GM23248 (cell line): Measurements from ENCODE around the gene ANKRD50. TPM values are rescaled to one million over a fixed set of nuclear protein-coding genes. Genes with fewer than 3 reads are reported as not detected.

Source experiments
- DNase-seq: peaks from one replicate; pipeline ENCODE4 v3.0.0-alpha.2; 2015
- H2AFZ ChIP-seq: fragments of 200-600 bp; sonication (generic); 2 replicates; pipeline ENCODE4 v1.6.1; 2016; ENCODE audit warnings: antibody characterized with exemption
- H3F3A ChIP-seq: fragments of 200-600 bp; sonication (generic); 2 replicates; pipeline ENCODE4 v1.6.1; 2016; ENCODE audit warnings: mild to moderate bottlenecking, antibody characterized with exemption, mixed run types; ENCODE audit not compliant: insufficient read depth
- H3K27ac ChIP-seq: fragments of 200-600 bp; sonication (generic); 2 replicates; pipeline ENCODE4 v1.5.1; 2016; ENCODE audit warnings: mild to moderate bottlenecking
- H3K27me3 ChIP-seq: fragments of 200-600 bp; sonication (generic); replicated peaks from 2 replicates; pipeline ENCODE4 v1.6.1; 2016; ENCODE audit warnings: mild to moderate bottlenecking; ENCODE audit not compliant: insufficient read depth
- H3K36me3 ChIP-seq: fragments of 200-600 bp; sonication (generic); 2 replicates; pipeline ENCODE4 v1.6.1; 2016; ENCODE audit warnings: low read depth, mild to moderate bottlenecking
- H3K4me1 ChIP-seq: fragments of 200-600 bp; sonication (generic); 2 replicates; pipeline ENCODE4 v1.6.1; 2016; ENCODE audit warnings: mild to moderate bottlenecking; ENCODE audit not compliant: insufficient read depth
- H3K4me2 ChIP-seq: fragments of 200-600 bp; sonication (generic); one replicate; pipeline ENCODE4 v1.6.1; 2016; ENCODE audit warnings: mild to moderate bottlenecking; ENCODE audit not compliant: unreplicated experiment
- H3K4me3 ChIP-seq: fragments of 200-600 bp; sonication (generic); 2 replicates; pipeline ENCODE4 v1.5.1; 2016; ENCODE audit warnings: mild to moderate bottlenecking
- H3K79me2 ChIP-seq: fragments of 200-600 bp; sonication (generic); 2 replicates; pipeline ENCODE4 v1.6.1; 2016; ENCODE audit warnings: mild to moderate bottlenecking; ENCODE audit not compliant: insufficient read depth
- H3K9ac ChIP-seq: fragments of 200-600 bp; sonication (generic); 2 replicates; pipeline ENCODE4 v1.6.1; 2016; ENCODE audit warnings: mild to moderate bottlenecking
- H3K9me2 ChIP-seq: fragments of 200-600 bp; sonication (generic); 2 replicates; pipeline ENCODE4 v1.6.1; 2016; ENCODE audit warnings: mixed run types, mild to moderate bottlenecking, moderate library complexity; ENCODE audit not compliant: insufficient read depth
- H3K9me3 ChIP-seq: fragments of 200-600 bp; sonication (generic); one replicate; pipeline ENCODE4 v1.6.1; 2017; ENCODE audit warnings: low read depth
- H4K20me1 ChIP-seq: fragments of 200-600 bp; sonication (generic); 2 replicates; pipeline ENCODE4 v1.6.0; 2016; ENCODE audit not compliant: insufficient read depth
- EZH2 ChIP-seq: fragments of 200-600 bp; sonication (generic); IDR thresholded peaks from 2 replicates; pipeline ENCODE4 v1.6.1; 2018; ENCODE audit warnings: antibody characterized with exemption, mild to moderate bottlenecking; ENCODE audit not compliant: insufficient read depth, poor library complexity, severe bottlenecking
- EZH2phosphoT487 ChIP-seq: fragments of 200-600 bp; sonication (generic); IDR thresholded peaks from 2 replicates; pipeline ENCODE4 v1.6.1; 2018; ENCODE audit warnings: antibody characterized with exemption, moderate library complexity, mild to moderate bottlenecking, low read depth; ENCODE audit not compliant: insufficient read depth
- WGBS, 2 experiments: methylation state at CpG; one replicate each; pipeline ENCODE4 v1.1.6; 2015 to 2017; ENCODE audit warnings: low lambda C conversion rate in 2 of 2, low coverage in 1 of 2; ENCODE audit errors: missing lambda C conversion rate in 2 of 2; 5-methylcytosine and 5-hydroxymethylcytosine counted together
- in situ Hi-C: fragments of 300-500 bp; cut with MboI; formaldehyde crosslinking; loops from 2 replicates; pipeline ENCODE4 v1.15.0; 2020
- polyA plus RNA-seq: library from polyadenylated mRNA; unstranded; fragments of >200 nt; fragmentation: Nextera tagmentation; extraction: Ambion mirVana; gene quantifications from 2 replicates; pipeline ENCODE4 v1.2.1, GENCODE V29; 2016
- total RNA-seq: library from RNA; depleted of rRNA; stranded (reverse); fragments of >200 nt; shearing (Covaris generic); gene quantifications from 2 replicates; pipeline ENCODE4 v1.2.3, GENCODE V29; 2014

ANKRD50 gene
- total and polyA plus RNA-seq, 2 experiments from 2014 or later = 6.2 to 16.4 TPM

DNA sequence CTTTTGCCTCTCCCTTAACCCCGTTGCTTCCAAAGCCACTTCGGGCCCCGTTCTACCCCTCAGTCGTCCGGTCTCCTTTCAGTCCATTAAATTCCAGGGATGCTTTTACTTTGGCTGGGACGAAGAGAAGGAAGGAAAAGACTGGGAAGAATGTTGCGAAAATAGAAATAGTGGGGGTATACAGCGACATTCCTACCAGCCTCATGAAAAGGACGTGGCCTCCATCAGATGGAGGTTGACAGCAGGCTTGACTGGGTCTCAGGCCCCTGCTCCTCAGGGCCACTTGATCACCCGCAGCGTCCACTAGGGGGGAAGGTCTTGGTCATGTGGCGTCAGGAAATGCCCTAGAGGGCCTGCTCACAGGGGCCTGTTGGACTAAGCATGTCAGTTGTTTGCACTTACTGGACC, 657 bp upstream of the ANKRD50 start:
- H4K20me1 ChIP-seq = 0 out of 2 replicates have a peak, but pooled peaks cover 6% of the 10 kb centered on the region
- peak; percentile 84 for DNase-seq
- H3K36me3 ChIP-seq = no peaks in the 10 kb centered on the region
- peaks cover 37% of the 10 kb centered on the region for H3K79me2 ChIP-seq
- H3K4me2 ChIP-seq = peak overlapping the region; percentile 95
- no peaks in the 10 kb centered on the region for H3K9me3 ChIP-seq
- peak overlapping the region; percentile 97 for H2AFZ ChIP-seq
- H3K9me2 ChIP-seq = no peaks in the 10 kb centered on the region
- WGBS, 2 experiments = 1 to 4% methylated on average over 12 of the region's 12 CpGs
- in situ Hi-C loops = no loop called here
- peaks cover 30% of the 10 kb centered on the region for H3F3A ChIP-seq
- H3K27me3 ChIP-seq = no peaks in the 10 kb centered on the region
- H3K4me3 ChIP-seq = peak overlapping the region; percentile 90
- peak overlapping the region; percentile 98 for H3K9ac ChIP-seq
- peak overlapping the region; percentile 99 for H3K27ac ChIP-seq
- H3K4me1 ChIP-seq = peaks cover 27% of the 10 kb centered on the region
- TF ChIP-seq EZH2phosphoT487 (no peak), EZH2 (no peak)

GRCh38 chr4:124711471-124712371, 811 bp downstream of the ANKRD50 start:
- no peaks in the 10 kb centered on the region for H3K27me3 ChIP-seq
- H3K4me3 ChIP-seq = peak overlapping the region; percentile 90
- H3K4me2 ChIP-seq = peak overlapping the region; percentile 91
- peak overlapping the region; percentile 99 for H3K27ac ChIP-seq
- peak overlapping the region; percentile 98 for H3K9ac ChIP-seq
- peaks cover 9% of the 10 kb centered on the region for H3K36me3 ChIP-seq
- H3K9me3 ChIP-seq = no peaks in the 10 kb centered on the region
- no peaks in the 10 kb centered on the region for H3K9me2 ChIP-seq
- H3F3A ChIP-seq = peaks cover 30% of the 10 kb centered on the region
- 0 to 1% methylated on average over 24 to 27 of the region's 35 CpGs for WGBS, 2 experiments
- H3K79me2 ChIP-seq = peaks cover 52% of the 10 kb centered on the region
- DNase-seq = peak; percentile 79
- TF ChIP-seq EZH2phosphoT487 = no peak
- no peak for TF ChIP-seq EZH2
- H3K4me1 ChIP-seq = peaks cover 34% of the 10 kb centered on the region
- 0 out of 2 replicates have a peak, but pooled peaks cover 6% of the 10 kb centered on the region for H4K20me1 ChIP-seq
- peak overlapping the region; percentile 81 for H2AFZ ChIP-seq
- in situ Hi-C loops = no loop called here

DNA sequence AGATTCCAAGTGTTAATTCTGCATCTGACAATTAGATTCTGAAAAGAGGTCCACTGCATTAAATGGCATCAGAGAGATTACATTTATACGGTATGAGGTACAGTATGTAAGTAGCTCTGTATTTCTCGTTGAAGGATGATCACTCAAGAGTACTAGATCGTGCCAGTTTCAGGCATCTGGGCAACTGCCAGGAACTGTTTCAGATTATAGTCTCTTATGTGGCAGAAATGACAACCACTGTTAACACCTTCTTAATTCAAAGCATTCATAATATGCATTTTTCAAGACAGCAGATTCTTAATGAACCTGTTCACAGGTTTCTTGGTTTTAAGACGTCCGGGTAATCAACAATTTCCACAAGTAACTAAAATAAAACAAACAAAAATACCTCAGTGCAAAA, 1.6 kb downstream of the ANKRD50 start:
- WGBS, 2 experiments = 18 to 19% methylated on average over 5 of the region's 5 CpGs
- no peak for TF ChIP-seq EZH2phosphoT487
- no peak for TF ChIP-seq EZH2
- H3K79me2 ChIP-seq = peaks cover 60% of the 10 kb centered on the region
- DNase-seq = peak; percentile 41
- H3K9me2 ChIP-seq = no peaks in the 10 kb centered on the region
- peaks cover 34% of the 10 kb centered on the region for H3K4me1 ChIP-seq
- H3F3A ChIP-seq = peaks cover 30% of the 10 kb centered on the region
- H3K27ac ChIP-seq = peak overlapping the region; percentile 99
- H3K36me3 ChIP-seq = peaks cover 17% of the 10 kb centered on the region
- peak overlapping the region; percentile 98 for H3K9ac ChIP-seq
- H3K4me3 ChIP-seq = peak overlapping the region; percentile 90
- no peaks in the 10 kb centered on the region for H3K27me3 ChIP-seq
- H3K9me3 ChIP-seq = no peaks in the 10 kb centered on the region
- H2AFZ ChIP-seq = peak overlapping the region; percentile 81; the same call in 1 of the 2 replicates
- in situ Hi-C loops = no loop called here
- peak overlapping the region; percentile 91 for H3K4me2 ChIP-seq
- 0 out of 2 replicates have a peak, but pooled peaks cover 6% of the 10 kb centered on the region for H4K20me1 ChIP-seq

GRCh38 chr4:124710015-124710741, 2.4 kb downstream of the ANKRD50 start:
- peak; percentile 47 for DNase-seq
- Histone ChIP-seq H3K4me3 (peak overlapping the region; percentile 90), H3K27ac (peak overlapping the region; percentile 99), H3K79me2 (peaks cover 67% of the 10 kb centered on the region), H3K36me3 (peaks cover 17% of the 10 kb centered on the region), H3F3A (peaks cover 30% of the 10 kb centered on the region), H3K4me2 (peak overlapping the region; percentile 91), H3K4me1 (peaks cover 34% of the 10 kb centered on the region), H3K27me3 (no peaks in the 10 kb centered on the region), H3K9me3 (no peaks in the 10 kb centered on the region), H2AFZ (no peak overlapping the region), H4K20me1 (0 out of 2 replicates have a peak, but pooled peaks cover 6% of the 10 kb centered on the region), H3K9me2 (no peaks in the 10 kb centered on the region), H3K9ac (peak overlapping the region; percentile 98)
- in situ Hi-C loops = no loop called here
- WGBS, 2 experiments = 58 to 59% methylated on average over 7 of the region's 7 CpGs
- TF ChIP-seq EZH2 (no peak), EZH2phosphoT487 (no peak)
